Karpas-422 (cell line): Measurements from ENCODE around the gene ERC1. TPM values are rescaled to one million over a fixed set of nuclear protein-coding genes. Genes with fewer than 3 reads are reported as not detected.

Source experiments
- DNase-seq: peaks from one replicate; pipeline ENCODE4 v3.0.0-alpha.2; 2015
- H2AFZ ChIP-seq: fragments of 200-600 bp; sonication (generic); 2 replicates; pipeline ENCODE4 v1.6.1; 2014; ENCODE audit warnings: antibody characterized with exemption, low read length, mixed read lengths
- H3K27ac ChIP-seq: fragments of 200-600 bp; sonication (generic); 2 replicates; pipeline ENCODE4 v1.5.1; 2014; ENCODE audit warnings: mild to moderate bottlenecking, low read length, moderate library complexity
- H3K27me3 ChIP-seq: fragments of 200-600 bp; sonication (generic); 2 replicates; pipeline ENCODE4 v1.6.1; 2014; ENCODE audit warnings: low read length, mixed read lengths
- H3K36me3 ChIP-seq: fragments of 200-600 bp; sonication (generic); 2 replicates; pipeline ENCODE4 v1.6.1; 2014; ENCODE audit warnings: low read length, mixed read lengths; ENCODE audit not compliant: insufficient read depth
- H3K4me1 ChIP-seq: fragments of 200-600 bp; sonication (generic); 2 replicates; pipeline ENCODE4 v1.6.1; 2014; ENCODE audit warnings: mild to moderate bottlenecking, low read length, mixed read lengths
- H3K4me2 ChIP-seq: fragments of 200-600 bp; sonication (generic); 2 replicates; pipeline ENCODE4 v1.6.1; 2014; ENCODE audit warnings: low read length, low read depth, mild to moderate bottlenecking; ENCODE audit not compliant: poor library complexity, severe bottlenecking
- H3K4me3 ChIP-seq: fragments of 200-600 bp; sonication (generic); 2 replicates; pipeline ENCODE4 v1.5.1; 2014; ENCODE audit warnings: mild to moderate bottlenecking, antibody characterized with exemption, low read length, mixed read lengths
- H3K79me2 ChIP-seq: fragments of 200-600 bp; sonication (generic); 2 replicates; pipeline ENCODE4 v1.6.1; 2014; ENCODE audit warnings: mild to moderate bottlenecking, low read length, mixed read lengths
- H3K9ac ChIP-seq: fragments of 200-600 bp; sonication (generic); 2 replicates; pipeline ENCODE4 v1.6.0; 2014; ENCODE audit warnings: low read length
- H3K9me2 ChIP-seq: fragments of 200-600 bp; sonication (generic), shearing (Covaris generic); replicated peaks from 2 replicates; pipeline ENCODE4 v1.6.0; 2014; ENCODE audit warnings: mild to moderate bottlenecking, low read length, moderate library complexity; ENCODE audit not compliant: insufficient read depth
- H3K9me3 ChIP-seq: fragments of 300-700, 200-600 bp; sonication (generic); 2 replicates; pipeline ENCODE4 v1.6.1; 2014; ENCODE audit warnings: low read length, mixed read lengths
- H4K20me1 ChIP-seq: fragments of 200-600 bp; sonication (generic); 2 replicates; pipeline ENCODE4 v1.6.1; 2014; ENCODE audit warnings: mild to moderate bottlenecking, antibody characterized with exemption, low read length, low read depth; ENCODE audit not compliant: insufficient read depth
- total RNA-seq: library from RNA; depleted of rRNA; stranded (reverse); fragments of >200 nt; shearing (Covaris generic); gene quantifications from 2 replicates; pipeline ENCODE4 v1.2.3, GENCODE V29; 2014; ENCODE audit warnings: low replicate concordance

The ERC1 gene
- total RNA-seq, 1 experiment from 2014 or later, result 20.3 TPM

GRCh38 chr12:1020389-1020788, 29.4 kb downstream of the ERC1 start:
- Histone ChIP-seq H3K4me2 (no peak overlapping the region), H3K27ac (no peak overlapping the region), H3K4me3 (no peak overlapping the region), H3K79me2 (no peaks in the 10 kb centered on the region), H3K27me3 (no peaks in the 10 kb centered on the region), H3K36me3 (no peaks in the 10 kb centered on the region), H3K9me3 (no peaks in the 10 kb centered on the region), H4K20me1 (no peaks in the 10 kb centered on the region), H3K9ac (no peak overlapping the region), H3K9me2 (no peaks in the 10 kb centered on the region), H2AFZ (no peak overlapping the region), H3K4me1 (no peaks in the 10 kb centered on the region)
- DNase-seq, result no peak

GRCh38 chr12:1022032-1022970, 31.3 kb downstream of the ERC1 start:
- no peaks in the 10 kb centered on the region for H3K4me1 ChIP-seq
- no peaks in the 10 kb centered on the region for H3K79me2 ChIP-seq
- H2AFZ ChIP-seq, result no peak overlapping the region
- H3K9me3 ChIP-seq, result no peaks in the 10 kb centered on the region
- no peaks in the 10 kb centered on the region for H3K9me2 ChIP-seq
- no peaks in the 10 kb centered on the region for H4K20me1 ChIP-seq
- no peak overlapping the region for H3K4me2 ChIP-seq
- H3K27ac ChIP-seq, result no peak overlapping the region
- no peaks in the 10 kb centered on the region for H3K36me3 ChIP-seq
- H3K27me3 ChIP-seq, result no peaks in the 10 kb centered on the region
- no peak overlapping the region for H3K9ac ChIP-seq
- no peak for DNase-seq
- no peak overlapping the region for H3K4me3 ChIP-seq

DNA sequence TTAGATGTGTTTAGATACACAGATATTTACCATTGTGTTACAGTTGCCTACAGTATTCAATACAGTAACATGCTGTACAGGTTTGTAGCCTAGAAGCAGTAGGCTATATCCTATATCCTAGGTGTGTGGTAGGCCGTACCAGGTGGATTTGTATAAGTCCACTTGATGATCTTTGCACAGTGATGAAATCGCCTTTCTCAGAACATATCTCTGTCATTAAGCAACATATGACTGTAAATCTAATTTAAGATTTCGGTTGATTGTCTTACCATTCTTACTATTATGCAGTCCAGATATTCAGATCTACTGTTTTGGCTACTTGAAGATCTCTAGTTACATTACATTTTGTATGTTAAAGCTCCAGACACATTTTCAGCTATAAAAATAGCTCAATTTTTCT, 39.8 kb downstream of the ERC1 start:
- Histone ChIP-seq H3K27ac (no peak overlapping the region), H3K9me2 (no peaks in the 10 kb centered on the region), H3K36me3 (no peaks in the 10 kb centered on the region), H3K9me3 (no peaks in the 10 kb centered on the region), H3K27me3 (no peaks in the 10 kb centered on the region), H4K20me1 (no peaks in the 10 kb centered on the region), H3K4me3 (no peak overlapping the region), H3K9ac (no peak overlapping the region), H2AFZ (no peak overlapping the region), H3K4me2 (no peak overlapping the region), H3K79me2 (no peaks in the 10 kb centered on the region), H3K4me1 (no peaks in the 10 kb centered on the region)
- no peak for DNase-seq

GRCh38 chr12:1034243-1034642, 43.2 kb downstream of the ERC1 start:
- Histone ChIP-seq H3K27ac (no peak overlapping the region), H3K4me2 (no peak overlapping the region), H3K36me3 (no peaks in the 10 kb centered on the region), H4K20me1 (no peaks in the 10 kb centered on the region), H3K27me3 (no peaks in the 10 kb centered on the region), H3K9me2 (no peaks in the 10 kb centered on the region), H2AFZ (no peak overlapping the region), H3K79me2 (no peaks in the 10 kb centered on the region), H3K9ac (no peak overlapping the region), H3K4me1 (peaks cover 3% of the 10 kb centered on the region; the same call in 1 of the 2 replicates), H3K9me3 (no peaks in the 10 kb centered on the region), H3K4me3 (no peak overlapping the region)
- no peak for DNase-seq

- Histone ChIP-seq H3K9me2 (no peaks in the 10 kb centered on the region), H2AFZ (no peak overlapping the region), H4K20me1 (no peaks in the 10 kb centered on the region), H3K36me3 (no peaks in the 10 kb centered on the region), H3K9me3 (no peaks in the 10 kb centered on the region), H3K27ac (no peak overlapping the region), H3K4me1 (peaks cover 6% of the 10 kb centered on the region; the same call in 1 of the 2 replicates), H3K9ac (no peak overlapping the region), H3K79me2 (no peaks in the 10 kb centered on the region), H3K4me2 (no peak overlapping the region), H3K4me3 (no peak overlapping the region), H3K27me3 (no peaks in the 10 kb centered on the region)
- no peak for DNase-seq
These were observed 43.9 kb downstream of the ERC1 start for GRCh38 chr12:1034751-1035457.

GRCh38 chr12:1041478-1041877, 50.5 kb downstream of the ERC1 start:
- H2AFZ ChIP-seq, result no peak overlapping the region

DNA sequence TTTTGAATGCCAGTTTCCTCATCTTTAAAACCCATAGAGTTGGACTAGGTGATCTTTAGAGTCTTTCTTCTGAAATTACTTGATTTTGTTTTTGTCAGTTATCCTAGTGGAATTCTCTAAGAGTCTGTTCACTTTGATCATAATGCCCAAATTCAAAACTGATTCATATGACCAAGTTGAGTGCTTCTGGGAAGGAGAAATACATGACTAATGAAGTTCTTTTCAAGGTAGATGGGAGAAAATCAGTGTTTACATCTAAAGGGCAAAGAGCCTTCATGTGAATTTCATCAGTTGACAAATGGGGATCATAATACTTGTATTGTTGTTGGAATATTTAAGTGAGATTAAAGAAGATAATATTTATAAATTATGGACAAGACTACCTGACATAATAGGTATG, 53.2 kb downstream of the ERC1 start:
- H3K27ac ChIP-seq, result no peak overlapping the region
- H3K79me2 ChIP-seq, result no peaks in the 10 kb centered on the region
- H4K20me1 ChIP-seq, result peaks cover 3% of the 10 kb centered on the region; the same call in 1 of the 2 replicates
- DNase-seq, result no peak
- no peaks in the 10 kb centered on the region for H3K36me3 ChIP-seq
- no peaks in the 10 kb centered on the region for H3K9me3 ChIP-seq
- H3K9me2 ChIP-seq, result no peaks in the 10 kb centered on the region
- no peaks in the 10 kb centered on the region for H3K27me3 ChIP-seq
- peaks cover 3% of the 10 kb centered on the region; the same call in 1 of the 2 replicates for H3K4me1 ChIP-seq
- H3K9ac ChIP-seq, result no peak overlapping the region
- H3K4me2 ChIP-seq, result no peak overlapping the region
- H3K4me3 ChIP-seq, result no peak overlapping the region
- no peak overlapping the region for H2AFZ ChIP-seq

More at GRCh38 chr12:1041478-1041877, 50.5 kb downstream of the ERC1 start:
- no peak overlapping the region for H3K27ac ChIP-seq
- DNase-seq, result no peak
- H3K27me3 ChIP-seq, result no peaks in the 10 kb centered on the region
- H4K20me1 ChIP-seq, result 0 out of 2 replicates have a peak, but pooled peaks cover 1% of the 10 kb centered on the region
- no peak overlapping the region for H3K4me3 ChIP-seq
- H3K4me2 ChIP-seq, result no peak overlapping the region
- no peaks in the 10 kb centered on the region for H3K79me2 ChIP-seq
- no peak overlapping the region for H3K9ac ChIP-seq
- no peaks in the 10 kb centered on the region for H3K36me3 ChIP-seq
- H3K9me3 ChIP-seq, result no peaks in the 10 kb centered on the region
- peaks cover 6% of the 10 kb centered on the region; the same call in 1 of the 2 replicates for H3K4me1 ChIP-seq
- H3K9me2 ChIP-seq, result no peaks in the 10 kb centered on the region

DNA sequence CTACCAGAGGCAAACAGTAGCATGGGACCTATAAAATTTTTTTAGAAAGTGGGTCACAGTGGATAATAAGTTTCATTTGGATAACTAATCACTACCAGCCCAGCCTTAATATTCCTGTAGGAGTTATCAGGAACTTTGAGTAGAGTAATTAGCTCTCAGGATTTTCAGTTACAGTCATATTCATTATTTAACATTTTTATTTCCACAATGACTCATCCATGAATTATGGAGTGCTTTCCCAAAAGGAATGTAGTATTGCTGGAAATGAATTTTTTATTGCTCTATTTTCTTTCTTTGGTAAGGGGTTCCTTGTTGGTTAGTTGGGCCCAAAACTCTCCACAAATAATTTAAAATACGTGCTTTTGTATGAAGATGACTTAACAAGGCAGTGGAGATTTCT, 53.7 kb downstream of the ERC1 start:
- no peak overlapping the region for H3K9ac ChIP-seq
- H4K20me1 ChIP-seq, result peaks cover 3% of the 10 kb centered on the region; the same call in 1 of the 2 replicates
- H3K27ac ChIP-seq, result no peak overlapping the region
- H3K27me3 ChIP-seq, result no peaks in the 10 kb centered on the region
- no peak overlapping the region for H3K4me3 ChIP-seq
- no peaks in the 10 kb centered on the region for H3K79me2 ChIP-seq
- no peaks in the 10 kb centered on the region; the same call in 1 of the 2 replicates for H3K4me1 ChIP-seq
- no peaks in the 10 kb centered on the region for H3K9me2 ChIP-seq
- no peak overlapping the region for H3K4me2 ChIP-seq
- no peak for DNase-seq
- H3K36me3 ChIP-seq, result no peaks in the 10 kb centered on the region
- H2AFZ ChIP-seq, result no peak overlapping the region
- H3K9me3 ChIP-seq, result no peaks in the 10 kb centered on the region
